Sigmoid colon (tissue), 4 donors: ENCODE data around the gene DPP6.

Experiments
- EP300 ChIP-seq, 4 donors: sonication (generic); formaldehyde crosslinking; IDR thresholded peaks; one replicate each; pipeline ENCODE4 v1.6.1; 2017; ENCODE audit warnings: antibody characterized with exemption in 4 of 4
- POLR2A ChIP-seq, 2 donors: fragments of 450-650 bp; IDR thresholded peaks; one replicate each; pipeline ENCODE4 v1.6.1; 2016; ENCODE audit warnings: antibody characterized with exemption in 2 of 2, mild to moderate bottlenecking in 2 of 2, moderate library complexity in 2 of 2
- POLR2AphosphoS5 ChIP-seq, 4 donors: sonication (generic); formaldehyde crosslinking; IDR thresholded peaks; one replicate each; pipeline ENCODE4 v1.6.1; 2017; ENCODE audit warnings: antibody characterized with exemption in 4 of 4
- TF ChIP-seq, protein P1 (sequence below), 4 experiments: fragments of 450-650 bp in 3 of 4; fragments of 200-600 bp in 1 of 4; IDR thresholded peaks; one replicate each; pipeline ENCODE4 v1.5.1; 2016 to 2019; ENCODE audit warnings: antibody characterized with exemption in 4 of 4, mild to moderate bottlenecking in 3 of 4, moderate library complexity in 2 of 4

DNA sequence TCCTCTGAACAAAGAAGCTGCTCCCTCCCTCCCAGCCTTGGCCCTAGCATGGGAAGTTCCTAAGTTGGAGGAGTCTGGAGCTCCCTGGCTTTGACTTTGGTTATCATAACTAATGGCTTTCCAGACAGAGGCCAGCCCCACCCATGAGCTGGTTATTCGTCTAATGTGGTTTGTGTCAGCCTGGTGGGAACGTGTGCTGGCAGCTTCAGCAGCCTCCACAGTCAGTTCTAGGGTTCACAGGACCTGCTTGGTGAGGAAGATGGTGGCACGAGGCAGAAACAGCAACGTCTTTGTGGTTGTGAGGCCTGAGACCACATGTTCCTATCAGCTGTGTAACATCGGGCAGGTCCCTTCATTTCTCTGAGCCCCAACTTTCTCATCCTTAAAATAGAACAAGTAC lies 847.7 kb downstream of the DPP6 start:
- TF ChIP-seq, protein P1, sequence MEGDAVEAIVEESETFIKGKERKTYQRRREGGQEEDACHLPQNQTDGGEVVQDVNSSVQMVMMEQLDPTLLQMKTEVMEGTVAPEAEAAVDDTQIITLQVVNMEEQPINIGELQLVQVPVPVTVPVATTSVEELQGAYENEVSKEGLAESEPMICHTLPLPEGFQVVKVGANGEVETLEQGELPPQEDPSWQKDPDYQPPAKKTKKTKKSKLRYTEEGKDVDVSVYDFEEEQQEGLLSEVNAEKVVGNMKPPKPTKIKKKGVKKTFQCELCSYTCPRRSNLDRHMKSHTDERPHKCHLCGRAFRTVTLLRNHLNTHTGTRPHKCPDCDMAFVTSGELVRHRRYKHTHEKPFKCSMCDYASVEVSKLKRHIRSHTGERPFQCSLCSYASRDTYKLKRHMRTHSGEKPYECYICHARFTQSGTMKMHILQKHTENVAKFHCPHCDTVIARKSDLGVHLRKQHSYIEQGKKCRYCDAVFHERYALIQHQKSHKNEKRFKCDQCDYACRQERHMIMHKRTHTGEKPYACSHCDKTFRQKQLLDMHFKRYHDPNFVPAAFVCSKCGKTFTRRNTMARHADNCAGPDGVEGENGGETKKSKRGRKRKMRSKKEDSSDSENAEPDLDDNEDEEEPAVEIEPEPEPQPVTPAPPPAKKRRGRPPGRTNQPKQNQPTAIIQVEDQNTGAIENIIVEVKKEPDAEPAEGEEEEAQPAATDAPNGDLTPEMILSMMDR (IDR thresholded peaks at IDR 0.05), result no peak
- TF ChIP-seq POLR2A (IDR thresholded peaks at IDR 0.05), result no peak
- TF ChIP-seq POLR2AphosphoS5 (IDR thresholded peaks at IDR 0.05), result no peak
- no peak for TF ChIP-seq EP300 (IDR thresholded peaks at IDR 0.05)
